K562 (cell line): ENCODE data around the gene DENND10. TPM values are rescaled to one million over a fixed set of nuclear protein-coding genes. Genes with fewer than 3 reads are reported as not detected.

Experiments used
- BDP1 ChIP-seq: IDR thresholded peaks from 3 replicates; pipeline ENCODE4 v1.6.1; 2011; ENCODE audit not compliant: insufficient read length, insufficient read depth
- FOXA1 ChIP-seq: fragments of 450-650 bp; IDR thresholded peaks from 2 replicates; pipeline ENCODE4 v1.6.1; 2016; ENCODE audit warnings: mild to moderate bottlenecking, borderline replicate concordance
- ID3 ChIP-seq, 2 experiments: fragments of 250-450 bp in 1 of 2; fragments of 450-650 bp in 1 of 2; sonication (Bioruptor Pico) in 1 of 2; IDR thresholded peaks; 2 replicates each; pipeline versions ENCODE4 v1.6.1 to v1.8.0; 2016 to 2021; ENCODE audit warnings: mild to moderate bottlenecking in 2 of 2, moderate library complexity in 2 of 2, missing compliant biosample characterization in 1 of 2, missing genetic modification characterization in 1 of 2
- PTBP1 ChIP-seq: fragments of 200-400 bp; formaldehyde crosslinking; IDR thresholded peaks from 2 replicates; pipeline ENCODE4 v1.6.1; 2017; ENCODE audit warnings: low read depth, low read length
- RREB1 ChIP-seq: fragments of 250-450 bp; sonication (Bioruptor Pico); IDR thresholded peaks from 2 replicates; pipeline ENCODE4 v1.4.0; 2020
- SP1 ChIP-seq: sonication (generic); formaldehyde crosslinking; IDR thresholded peaks from 2 replicates; pipeline ENCODE4 v1.8.1; 2022; ENCODE audit warnings: mild to moderate bottlenecking, missing genetic modification reagents
- polyA plus RNA-seq, 8 experiments: library from polyadenylated mRNA; depleted of rRNA in 4 of 8; stranded (reverse) in 5 of 8; unstranded in 3 of 8; fragments of >200 nt; fragmentation: Nextera tagmentation in 2 of 8; fragmentation: Illumina TruSeq in 1 of 8; extraction: Ambion mirVana in 2 of 8; extraction: Trizol in 1 of 8; gene quantifications; 2 replicates each; pipeline versions ENCODE4 v1.2.1 to v1.2.3, GENCODE V29; 2011 to 2014; ENCODE audit warnings: inconsistent platforms in 1 of 8, missing spikeins in 1 of 8
- total RNA-seq, 7 experiments: library from RNA; depleted of rRNA in 6 of 7; stranded (reverse); fragments of >200 nt in 6 of 7; fragmentation: Illumina TruSeq in 2 of 7; extraction: Trizol in 2 of 7; gene quantifications; 2 replicates each; pipeline versions ENCODE4 v1.2.1 to v1.2.3, GENCODE V29; 2011 to 2021; ENCODE audit warnings: low replicate concordance in 1 of 7

DENND10 gene
- total and polyA plus RNA-seq, 9 of the 15 experiments (the other 6 are each of a cell fraction or from before 2014, with no cell fraction given), result 9.4 to 20.0 (median 12.5) TPM

- TF ChIP-seq RREB1 (CRISPR knock-in tag), result no peak
- no peak for TF ChIP-seq ID3 (CRISPR knock-in tag; IDR thresholded peaks at IDR 0.05)
- TF ChIP-seq ID3 (tag; IDR thresholded peaks at IDR 0.05), result no peak
- no peak for TF ChIP-seq FOXA1
- no peak for TF ChIP-seq BDP1
- TF ChIP-seq SP1, result no peak
- no peak for TF ChIP-seq PTBP1
Measured at GRCh38 chr10:119055472-119055871, 48.4 kb upstream of the DENND10 start (continued).
